ENCODE results near the gene SH2B3. TPM values are rescaled to one million over a fixed set of nuclear protein-coding genes. Genes with fewer than 3 reads are reported as not detected.

Gene SH2B3
- total RNA-seq, 5 donors from 2014 or later (not counting 1 experiment from before 2014, with no cell fraction given): 24.6 to 38.8 (median 28.8) TPM

- peak overlapping the region; percentile 87 to 92 for H3K27ac Mint-ChIP-seq
- H3K4me1 Mint-ChIP-seq: peaks cover 60 to 81% (median 76%) of the 10 kb centered on the region in 3 donors
- peaks cover 6% of the 10 kb centered on the region for H3K36me3 Mint-ChIP-seq
- H3K9me3 Mint-ChIP-seq: no peaks in the 10 kb centered on the region
- H3K27me3 ChIP-seq (replicated peaks in 1 of 2; ENCODE audit: control insufficient read depth in 2 of 2, extremely low read depth in 1 of 2, insufficient read depth in 2 of 2, low read length in 1 of 2): no peaks in the 10 kb centered on the region
- peak overlapping the region; percentile 28 to 90 (median 34) for H3K4me3 Mint-ChIP-seq
- ATAC-seq (replicated peaks in 1 of 4): peak; percentile 28 to 58 (median 50)
- DNase-seq: peak in 2 of 35 experiments; percentile 25 to 63
- no peak overlapping the region for H3K4me3 ChIP-seq (ENCODE audit: control insufficient read depth in 1 of 2, extremely low read depth in 1 of 2, low read length in 1 of 2)
- ChIA-PET POLR2A (no interaction called here), CTCF (interaction anchor here (0.5 to 4.3 kb wide), 9 partner anchors 14 to 51 kb away, joined by 3 to 31 read pairs (median 4); no protein-coding TSS in a partner anchor)
- no peaks in the 10 kb centered on the region for H3K27me3 Mint-ChIP-seq
- no peaks in the 10 kb centered on the region for H3K9me3 ChIP-seq
- peak overlapping the region; percentile 84 for H3K27ac ChIP-seq (ENCODE audit: low read length)
- H3K4me1 ChIP-seq (ENCODE audit: control insufficient read depth in 1 of 2, extremely low read depth in 1 of 2, insufficient read depth in 2 of 2, low read length in 2 of 2): peaks cover 52 to 81% of the 10 kb centered on the region in 2 experiments
- peaks cover 0 to 2% of the 10 kb centered on the region in 2 donors for H3K36me3 ChIP-seq (ENCODE audit: control insufficient read depth in 2 of 2, extremely low read depth in 1 of 2, insufficient read depth in 1 of 2, low read length in 1 of 2)
- WGBS (ENCODE audit: insufficient coverage): 64% methylated on average over 7 of the region's 11 CpGs
Measured at GRCh38 chr12:111426344-111427185, 20.8 kb downstream of the SH2B3 start.

- POLR2A ChIA-PET: interaction anchor here in 1 of 2 donors (0.7 kb wide), 1 partner anchor 11 kb away, joined by 3 read pairs; no protein-coding TSS in a partner anchor
- Mint-ChIP-seq H3K27me3 (no peaks in the 10 kb centered on the region), H3K4me3 (peak overlapping the region in 1 of 3 donors; percentile 90), H3K9me3 (no peaks in the 10 kb centered on the region), H3K36me3 (peaks cover 6% of the 10 kb centered on the region), H3K4me1 (peaks cover 70 to 85% (median 81%) of the 10 kb centered on the region in 3 donors), H3K27ac (peak overlapping the region; percentile 87 to 92)
- CTCF ChIA-PET: interaction anchor here (0.6 to 4.3 kb wide), 6 partner anchors 14 to 46 kb away, joined by 3 to 31 read pairs (median 8); no protein-coding TSS in a partner anchor
- Histone ChIP-seq H3K27me3 (replicated peaks in 1 of 2; ENCODE audit: control insufficient read depth in 2 of 2, extremely low read depth in 1 of 2, insufficient read depth in 2 of 2, low read length in 1 of 2) (no peaks in the 10 kb centered on the region), H3K9me3 (no peaks in the 10 kb centered on the region), H3K27ac (ENCODE audit: low read length) (peak overlapping the region; percentile 100), H3K4me1 (ENCODE audit: control insufficient read depth in 1 of 2, extremely low read depth in 1 of 2, insufficient read depth in 2 of 2, low read length in 2 of 2) (peaks cover 58 to 90% of the 10 kb centered on the region in 2 experiments), H3K36me3 (ENCODE audit: control insufficient read depth in 2 of 2, extremely low read depth in 1 of 2, insufficient read depth in 1 of 2, low read length in 1 of 2) (no peaks in the 10 kb centered on the region), H3K4me3 (ENCODE audit: control insufficient read depth in 1 of 2, extremely low read depth in 1 of 2, low read length in 1 of 2) (no peak overlapping the region)
- WGBS (ENCODE audit: insufficient coverage): 100% methylated on average over 5 of the region's 7 CpGs
- DNase-seq (no peak), ATAC-seq (replicated peaks in 1 of 4) (no peak)
Measured at GRCh38 chr12:111427417-111428074, 21.8 kb downstream of the SH2B3 start.

- Histone ChIP-seq H3K9me3 (no peaks in the 10 kb centered on the region), H3K27ac (ENCODE audit: low read length) (peak overlapping the region; percentile 100), H3K4me3 (ENCODE audit: control insufficient read depth in 1 of 2, extremely low read depth in 1 of 2, low read length in 1 of 2) (peak overlapping the region in 1 of 2 donors; percentile 9), H3K36me3 (ENCODE audit: control insufficient read depth in 2 of 2, extremely low read depth in 1 of 2, insufficient read depth in 1 of 2, low read length in 1 of 2) (no peaks in the 10 kb centered on the region), H3K4me1 (ENCODE audit: control insufficient read depth in 1 of 2, extremely low read depth in 1 of 2, insufficient read depth in 2 of 2, low read length in 2 of 2) (peaks cover 61 to 97% of the 10 kb centered on the region in 2 experiments), H3K27me3 (replicated peaks in 1 of 2; ENCODE audit: control insufficient read depth in 2 of 2, extremely low read depth in 1 of 2, insufficient read depth in 2 of 2, low read length in 1 of 2) (no peaks in the 10 kb centered on the region)
- Mint-ChIP-seq H3K9me3 (no peaks in the 10 kb centered on the region), H3K4me1 (peaks cover 76 to 87% (median 83%) of the 10 kb centered on the region in 3 donors), H3K27me3 (no peaks in the 10 kb centered on the region), H3K27ac (peak overlapping the region; percentile 87 to 92), H3K4me3 (peak overlapping the region in 2 of 3 donors; percentile 39 to 90), H3K36me3 (peaks cover 7% of the 10 kb centered on the region)
- 56% methylated on average over 3 of the region's 9 CpGs for WGBS (ENCODE audit: insufficient coverage)
- DNase-seq (no peak), ATAC-seq (replicated peaks in 1 of 4) (no peak)
- ChIA-PET CTCF (interaction anchor here (1.9 to 4.3 kb wide), 2 partner anchors 23 to 24 kb away, joined by 13 to 31 read pairs; no protein-coding TSS in a partner anchor), POLR2A (interaction anchor here in 1 of 2 donors (0.7 kb wide), 1 partner anchor 11 kb away, joined by 3 read pairs; no protein-coding TSS in a partner anchor)
Measured at GRCh38 chr12:111428081-111428727, 22.5 kb downstream of the SH2B3 start.

- peak overlapping the region in 2 of 3 donors; percentile 51 to 90 for H3K4me3 Mint-ChIP-seq
- peaks cover 82 to 93% (median 89%) of the 10 kb centered on the region in 3 donors for H3K4me1 Mint-ChIP-seq
- Histone ChIP-seq H3K27me3 (replicated peaks in 1 of 2; ENCODE audit: control insufficient read depth in 2 of 2, extremely low read depth in 1 of 2, insufficient read depth in 2 of 2, low read length in 1 of 2) (no peaks in the 10 kb centered on the region), H3K27ac (ENCODE audit: low read length) (peak overlapping the region; percentile 100), H3K4me1 (ENCODE audit: control insufficient read depth in 1 of 2, extremely low read depth in 1 of 2, insufficient read depth in 2 of 2, low read length in 2 of 2) (peaks cover 62 to 100% of the 10 kb centered on the region in 2 experiments), H3K36me3 (ENCODE audit: control insufficient read depth in 2 of 2, extremely low read depth in 1 of 2, insufficient read depth in 1 of 2, low read length in 1 of 2) (no peaks in the 10 kb centered on the region), H3K4me3 (ENCODE audit: control insufficient read depth in 1 of 2, extremely low read depth in 1 of 2, low read length in 1 of 2) (peak overlapping the region in 1 of 2 donors; percentile 9), H3K9me3 (no peaks in the 10 kb centered on the region)
- no peaks in the 10 kb centered on the region for H3K27me3 Mint-ChIP-seq
- DNase-seq (peak in 2 of 35 experiments; percentile 42 to 44), ATAC-seq (replicated peaks in 1 of 4) (peak in 1 of 4 experiments; percentile 4)
- H3K36me3 Mint-ChIP-seq: peaks cover 7% of the 10 kb centered on the region
- H3K27ac Mint-ChIP-seq: peak overlapping the region; percentile 96
- H3K9me3 Mint-ChIP-seq: no peaks in the 10 kb centered on the region
- 6% methylated on average over 3 of the region's 21 CpGs for WGBS (ENCODE audit: insufficient coverage)
- ChIA-PET POLR2A (interaction anchor here in 1 of 2 donors (0.7 kb wide), 2 partner anchors 10 to 16 kb away, joined by 3 read pairs; no protein-coding TSS in a partner anchor), CTCF (interaction anchor here (0.7 to 3.2 kb wide), 3 partner anchors 23 to 70 kb away, joined by 4 to 24 read pairs (median 7); no protein-coding TSS in a partner anchor)
Measured at GRCh38 chr12:111428728-111429175, 23.0 kb downstream of the SH2B3 start.

GRCh38 chr12:111429828-111430432 is 24.2 kb downstream of the SH2B3 start:
- Mint-ChIP-seq H3K27me3 (no peaks in the 10 kb centered on the region), H3K27ac (peak overlapping the region; percentile 96), H3K4me3 (peak overlapping the region; percentile 74 to 90 (median 75)), H3K36me3 (peaks cover 7% of the 10 kb centered on the region), H3K4me1 (peaks cover 85 to 95% (median 91%) of the 10 kb centered on the region in 3 donors), H3K9me3 (no peaks in the 10 kb centered on the region)
- ChIA-PET CTCF (interaction anchor here (0.9 to 3.2 kb wide), 5 partner anchors 14 to 33 kb away, joined by 4 to 24 read pairs (median 8); no protein-coding TSS in a partner anchor), POLR2A (interaction anchor here in 1 of 2 donors (0.6 to 1.4 kb wide), 2 partner anchors 16 to 178 kb away, joined by 3 read pairs; no protein-coding TSS in a partner anchor)
- WGBS (ENCODE audit: insufficient coverage): 13% methylated on average over 17 of the region's 21 CpGs
- peaks cover 70 to 99% of the 10 kb centered on the region in 2 experiments for H3K4me1 ChIP-seq (ENCODE audit: control insufficient read depth in 1 of 2, extremely low read depth in 1 of 2, insufficient read depth in 2 of 2, low read length in 2 of 2)
- peak overlapping the region; percentile 100 for H3K27ac ChIP-seq (ENCODE audit: low read length)
- DNase-seq: peak in 34 of 35 experiments; percentile 35 to 86 (median 74)
- no peaks in the 10 kb centered on the region for H3K27me3 ChIP-seq (replicated peaks in 1 of 2; ENCODE audit: control insufficient read depth in 2 of 2, extremely low read depth in 1 of 2, insufficient read depth in 2 of 2, low read length in 1 of 2)
- ATAC-seq (replicated peaks in 1 of 4): peak; percentile 27 to 48 (median 33)
- peak overlapping the region; percentile 45 to 48 for H3K4me3 ChIP-seq (ENCODE audit: control insufficient read depth in 1 of 2, extremely low read depth in 1 of 2, low read length in 1 of 2)
- no peaks in the 10 kb centered on the region for H3K36me3 ChIP-seq (ENCODE audit: control insufficient read depth in 2 of 2, extremely low read depth in 1 of 2, insufficient read depth in 1 of 2, low read length in 1 of 2)
- H3K9me3 ChIP-seq: no peaks in the 10 kb centered on the region

All from T-cell (primary cell).